ENCODE data around the gene RIOX2.

Gene RIOX2

GRCh38 chr3:97954228-97954827 is 17.9 kb downstream of the RIOX2 start:
- DNase-seq (ENCODE audit: low read depth in 3 of 3) = no peak

DNA sequence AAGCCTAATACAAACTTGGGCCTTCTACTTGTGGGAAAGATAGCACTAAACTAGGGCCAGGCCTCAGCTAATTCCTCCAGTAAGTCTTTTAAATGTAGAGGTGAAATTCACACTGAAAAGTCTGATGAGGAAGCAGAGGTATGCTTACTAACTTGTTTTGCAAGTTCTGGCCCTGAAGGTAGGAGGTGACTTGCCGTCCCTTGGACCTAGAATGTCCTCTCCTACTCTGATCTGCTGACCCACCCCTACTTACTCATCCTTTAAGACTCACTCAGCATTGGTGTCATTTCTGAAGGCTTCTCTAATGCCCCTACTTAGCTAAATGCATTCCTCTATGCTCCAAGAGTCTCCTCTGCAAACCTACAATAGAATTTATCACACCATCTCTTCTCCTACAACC is 19.4 kb downstream of the RIOX2 start:
- DNase-seq (ENCODE audit: low read depth in 3 of 3) = no peak

DNA sequence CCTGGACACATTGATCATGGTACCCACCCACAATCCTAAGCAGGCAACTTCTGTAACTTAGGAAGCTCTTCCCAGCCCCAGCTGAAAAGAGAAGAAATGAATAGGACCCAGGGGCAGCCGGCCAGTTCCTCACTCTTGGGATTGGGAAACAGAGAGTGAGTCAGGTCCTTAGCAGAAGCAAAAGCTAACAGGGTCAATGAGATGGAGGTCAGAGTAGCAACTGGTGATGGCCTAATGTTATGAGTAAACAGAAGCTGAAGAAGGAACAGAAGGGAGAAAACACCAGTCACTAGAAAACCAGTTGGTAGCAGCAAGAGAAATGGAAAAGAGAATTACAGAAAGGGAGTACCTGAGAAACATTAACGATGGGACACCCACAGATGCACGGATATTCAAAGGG is 20.0 kb downstream of the RIOX2 start:
- DNase-seq (ENCODE audit: low read depth in 3 of 3) = no peak

DNA sequence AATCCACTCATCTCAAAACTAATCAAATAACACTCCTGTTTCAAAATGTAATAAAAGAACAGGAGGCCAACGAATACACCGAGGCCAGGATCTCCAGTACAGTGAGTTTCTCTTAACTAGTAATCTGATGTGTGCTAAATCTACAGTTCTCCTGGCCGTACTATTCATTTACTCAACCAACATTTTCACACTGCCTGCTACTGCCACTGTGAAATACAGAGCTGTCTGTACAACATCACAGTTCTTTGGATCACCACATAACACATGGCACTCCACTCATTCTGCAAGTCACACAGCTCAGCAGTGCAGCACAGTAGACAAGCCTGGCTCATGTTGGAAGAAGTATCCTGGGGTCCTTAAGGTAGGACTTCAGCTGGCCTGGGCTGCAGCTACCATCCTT is 21.9 kb downstream of the RIOX2 start:
- DNase-seq (ENCODE audit: low read depth in 3 of 3) = no peak

- no peak for DNase-seq (ENCODE audit: low read depth in 3 of 3)
Measured at GRCh38 chr3:97949743-97950142, 22.5 kb downstream of the RIOX2 start.

GRCh38 chr3:97949110-97949485 is 23.1 kb downstream of the RIOX2 start:
- no peak for DNase-seq (ENCODE audit: low read depth in 3 of 3)

GRCh38 chr3:97948351-97949109 is 23.7 kb downstream of the RIOX2 start:
- DNase-seq (ENCODE audit: low read depth in 3 of 3) = no peak

DNA sequence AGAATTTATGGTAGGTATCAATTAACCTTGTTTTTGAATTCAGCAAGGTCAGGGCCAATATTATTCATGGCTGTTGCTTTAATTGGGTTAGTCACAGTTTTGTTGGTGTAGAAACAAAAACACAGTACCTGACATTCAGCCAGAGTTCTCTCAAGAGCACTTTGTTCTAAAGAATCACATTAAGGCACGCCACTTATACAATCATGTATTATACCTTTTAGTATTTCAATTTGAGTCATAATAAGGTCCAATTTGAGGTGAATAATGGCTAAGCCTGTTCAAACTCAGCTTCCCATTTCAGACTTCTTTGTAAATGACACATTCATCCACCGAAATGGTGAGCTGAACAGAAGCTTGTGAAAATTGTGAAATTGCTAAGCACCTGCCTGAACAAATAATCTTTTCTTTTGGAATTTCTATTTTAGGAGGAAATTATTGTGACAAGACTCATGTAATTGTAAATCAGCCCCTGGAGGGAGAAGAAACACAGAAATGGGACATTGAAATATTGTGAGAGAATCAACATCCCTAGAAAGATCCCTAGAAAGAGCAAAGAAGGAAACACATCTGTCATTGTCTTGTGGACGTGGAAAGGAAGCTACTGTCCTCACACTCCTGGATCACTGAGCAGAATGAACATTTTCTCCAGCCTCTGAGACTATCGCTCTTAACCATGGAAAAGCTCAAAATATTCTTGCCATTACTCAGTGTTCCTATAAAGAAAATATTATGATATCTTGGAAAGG is 29.3 kb downstream of the RIOX2 start:
- DNase-seq (ENCODE audit: low read depth in 3 of 3) = no peak

- no peak for DNase-seq (ENCODE audit: low read depth in 3 of 3)
Measured at GRCh38 chr3:97940034-97940433, 32.2 kb downstream of the RIOX2 start.

GRCh38 chr3:97939401-97939800 is 32.8 kb downstream of the RIOX2 start:
- DNase-seq (ENCODE audit: low read depth in 3 of 3) = no peak

GRCh38 chr3:97938444-97938843 is 33.8 kb downstream of the RIOX2 start:
- DNase-seq (ENCODE audit: low read depth in 3 of 3) = no peak

GRCh38 chr3:97937205-97937604 is 35.0 kb downstream of the RIOX2 start:
- DNase-seq (ENCODE audit: low read depth in 3 of 3) = no peak

GRCh38 chr3:97935842-97936241 is 36.4 kb downstream of the RIOX2 start:
- DNase-seq (ENCODE audit: low read depth in 3 of 3) = no peak

GRCh38 chr3:97934980-97935695 is 37.1 kb downstream of the RIOX2 start:
- DNase-seq (ENCODE audit: low read depth in 3 of 3) = no peak

DNA sequence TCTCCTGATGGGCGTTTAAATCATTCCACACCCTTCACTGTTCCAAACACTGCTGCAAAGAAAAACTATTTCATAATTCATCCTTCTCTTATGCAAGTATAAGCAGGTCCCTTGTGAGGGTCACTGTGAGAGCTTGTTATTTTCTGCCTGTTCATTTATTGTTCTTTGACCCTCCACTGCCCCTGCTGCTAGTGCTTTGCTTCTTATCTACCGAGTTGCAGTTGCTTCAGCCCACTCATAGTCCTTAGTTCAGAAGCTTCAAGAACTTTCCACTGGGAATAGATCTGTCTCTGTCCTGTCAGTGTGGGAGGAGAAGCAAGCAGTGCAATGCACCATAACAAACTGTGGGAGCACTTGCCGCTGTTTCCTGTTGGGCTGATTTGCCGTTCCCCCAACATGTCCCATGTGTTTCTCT is 39.8 kb downstream of the RIOX2 start:
- no peak for DNase-seq (ENCODE audit: low read depth in 3 of 3)

- no peak for DNase-seq (ENCODE audit: low read depth in 3 of 3)
Measured at GRCh38 chr3:97931218-97931617, 41.0 kb downstream of the RIOX2 start.

GRCh38 chr3:97930018-97930417 is 42.2 kb downstream of the RIOX2 start:
- no peak for DNase-seq (ENCODE audit: low read depth in 3 of 3)

DNA sequence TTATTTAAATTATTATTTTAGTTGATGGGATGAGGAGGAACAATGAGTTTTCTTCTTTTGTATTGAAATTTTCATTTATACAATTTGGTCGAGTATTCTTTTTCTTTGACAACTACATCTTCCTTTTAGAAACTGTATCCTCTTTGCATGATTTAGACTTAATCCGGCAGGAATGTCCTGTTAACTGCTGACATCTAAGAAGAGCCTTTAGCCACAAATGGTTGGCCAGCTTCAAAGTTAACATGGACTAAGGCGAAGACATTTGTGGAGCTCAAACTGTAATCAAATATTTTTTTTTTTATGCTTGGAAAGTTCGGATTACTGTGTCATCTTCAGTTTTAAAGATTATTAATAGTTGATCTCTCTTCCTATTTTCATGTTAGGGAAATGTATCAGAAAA is 43.2 kb downstream of the RIOX2 start:
- no peak for DNase-seq (ENCODE audit: low read depth in 3 of 3)

GRCh38 chr3:97927704-97928103 is 44.5 kb downstream of the RIOX2 start:
- DNase-seq (ENCODE audit: low read depth in 3 of 3) = no peak

- DNase-seq (ENCODE audit: low read depth in 3 of 3) = no peak
Measured at GRCh38 chr3:97917813-97918536, 54.3 kb downstream of the RIOX2 start.

GRCh38 chr3:97916576-97916975 is 55.7 kb downstream of the RIOX2 start:
- DNase-seq (ENCODE audit: low read depth in 3 of 3) = no peak

DNA sequence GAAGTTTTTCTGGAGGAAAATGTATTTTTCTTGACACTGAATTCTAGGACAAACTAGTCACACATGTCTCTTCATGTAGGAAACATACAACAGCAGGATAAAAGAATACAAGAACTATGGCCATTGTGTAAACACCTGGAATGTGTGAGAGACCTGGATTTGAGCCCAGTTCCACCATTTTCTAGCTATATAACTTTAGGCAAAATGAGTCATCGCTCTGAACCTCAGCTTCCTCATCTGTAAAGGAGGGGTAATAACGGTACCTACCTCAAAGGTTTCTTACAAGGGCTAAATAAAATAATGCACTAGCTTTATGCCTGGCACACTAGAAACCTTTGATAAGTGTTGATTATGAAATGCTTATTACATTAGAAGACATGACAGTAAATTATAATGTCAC is 57.8 kb downstream of the RIOX2 start:
- no peak for DNase-seq (ENCODE audit: low read depth in 3 of 3)

Measured in stimulated activated CD4-positive, alpha-beta T cell treated with anti-CD3 and anti-CD28 coated beads, TNF-alpha, amount 100 ng/mL, for 48 hours (primary cell).